K562 (cell line): Measurements from ENCODE around the gene ZNF296. TPM values are rescaled to one million over a fixed set of nuclear protein-coding genes. Genes with fewer than 3 reads are reported as not detected.

Experiments used
- ATF6 ChIP-seq: sonication (generic); formaldehyde crosslinking; IDR thresholded peaks from 2 replicates; pipeline ENCODE4 v1.4.0; 2020; ENCODE audit warnings: mild to moderate bottlenecking, missing genetic modification reagents
- CREB3 ChIP-seq: fragments of 450-650 bp; conservative IDR thresholded peaks from 2 replicates; pipeline ENCODE4 v1.6.1; 2016; ENCODE audit warnings: missing genetic modification characterization, low read depth, mild to moderate bottlenecking, missing compliant biosample characterization, moderate library complexity
- FOXK2 ChIP-seq, 2 experiments: fragments of 450-650 bp; IDR thresholded peaks in 1 of 2; conservative IDR thresholded peaks in 1 of 2; 2 replicates each; pipeline ENCODE4 v1.6.1; 2016; ENCODE audit warnings: low read depth in 2 of 2, mild to moderate bottlenecking in 1 of 2
- HES1 ChIP-seq: fragments of 450-650 bp; IDR thresholded peaks from 2 replicates; pipeline ENCODE4 v1.6.1; 2016; ENCODE audit warnings: low read depth, mild to moderate bottlenecking, moderate library complexity
- HSF4 ChIP-seq: fragments of 250-450 bp; sonication (Bioruptor Pico); IDR thresholded peaks from 2 replicates; pipeline ENCODE4 v2.1.2; 2022; ENCODE audit warnings: mild to moderate bottlenecking, moderate library complexity, borderline replicate concordance
- ILF3 ChIP-seq: fragments of 450-650 bp; IDR thresholded peaks from 2 replicates; pipeline ENCODE4 v1.6.1; 2018; ENCODE audit warnings: antibody characterized with exemption, mild to moderate bottlenecking, moderate library complexity, borderline replicate concordance
- RAD21 ChIP-seq, 2 experiments: fragments of 250-450 bp in 1 of 2; fragments of 450-650 bp in 1 of 2; sonication (Bioruptor Pico) in 1 of 2; formaldehyde crosslinking in 1 of 2; IDR thresholded peaks in 1 of 2; conservative IDR thresholded peaks in 1 of 2; 2 replicates each; pipeline versions ENCODE4 v1.4.0 to v1.8.0; 2020 to 2022; ENCODE audit warnings: mild to moderate bottlenecking in 2 of 2, moderate library complexity in 1 of 2
- RB1 ChIP-seq: fragments of 450-650 bp; IDR thresholded peaks from 2 replicates; pipeline ENCODE4 v1.6.1; 2017; ENCODE audit warnings: low read depth, mild to moderate bottlenecking
- SAFB ChIP-seq: fragments of 200-400 bp; formaldehyde crosslinking; IDR thresholded peaks from 2 replicates; pipeline ENCODE4 v1.6.1; 2017; ENCODE audit warnings: low read depth, low read length, borderline replicate concordance
- SREBF2 ChIP-seq: sonication (generic); formaldehyde crosslinking; IDR thresholded peaks from 2 replicates; pipeline ENCODE4 v1.4.0; 2020; ENCODE audit warnings: mild to moderate bottlenecking, missing genetic modification reagents
- THRAP3 ChIP-seq: fragments of 450-650 bp; IDR thresholded peaks from 2 replicates; pipeline ENCODE4 v1.6.1; 2016; ENCODE audit warnings: mild to moderate bottlenecking, inconsistent platforms, borderline replicate concordance
- ZBTB17 ChIP-seq: fragments of 450-650 bp; formaldehyde crosslinking; IDR thresholded peaks from 2 replicates; pipeline ENCODE4 v1.4.0; 2020; ENCODE audit warnings: mild to moderate bottlenecking
- ZNF407 ChIP-seq: fragments of 450-650 bp; IDR thresholded peaks from 2 replicates; pipeline ENCODE4 v1.6.1; 2016; ENCODE audit warnings: low read depth
- ZNF644 ChIP-seq: fragments of 200-800 bp; sonication (Bioruptor generic); IDR thresholded peaks from 2 replicates; pipeline ENCODE4 v1.6.1; 2016; ENCODE audit warnings: low read depth, missing genetic modification characterization, missing compliant biosample characterization
- polyA plus RNA-seq, 8 experiments: library from polyadenylated mRNA; depleted of rRNA in 4 of 8; stranded (reverse) in 5 of 8; unstranded in 3 of 8; fragments of >200 nt; fragmentation: Nextera tagmentation in 2 of 8; fragmentation: Illumina TruSeq in 1 of 8; extraction: Ambion mirVana in 2 of 8; extraction: Trizol in 1 of 8; gene quantifications; 2 replicates each; pipeline versions ENCODE4 v1.2.1 to v1.2.3, GENCODE V29; 2011 to 2014; ENCODE audit warnings: inconsistent platforms in 1 of 8, missing spikeins in 1 of 8
- total RNA-seq, 7 experiments: library from RNA; depleted of rRNA in 6 of 7; stranded (reverse); fragments of >200 nt in 6 of 7; fragmentation: Illumina TruSeq in 2 of 7; extraction: Trizol in 2 of 7; gene quantifications; 2 replicates each; pipeline versions ENCODE4 v1.2.1 to v1.2.3, GENCODE V29; 2011 to 2021; ENCODE audit warnings: low replicate concordance in 1 of 7

Gene ZNF296
- total and polyA plus RNA-seq, 9 of the 15 experiments (the other 6 are each of a cell fraction or from before 2014, with no cell fraction given): 0.03 to 8.8 (median 0.47) TPM; not detected in 1

- TF ChIP-seq ZNF407: no peak
- 0 out of 2 replicates have a peak, but pooled peaks have one; percentile 69 for TF ChIP-seq ATF6 (CRISPR knock-in tag)
- TF ChIP-seq ILF3: peak; percentile 87; the same call in 1 of the 2 replicates
- TF ChIP-seq ZBTB17 (CRISPR knock-in tag): peak; percentile 29; the same call in 1 of the 2 replicates
- TF ChIP-seq ZNF644 (tag): no peak
- no peak for TF ChIP-seq THRAP3
- TF ChIP-seq RAD21 (CRISPR knock-in tag; conservative IDR thresholded peaks at IDR 0.05 in 1 of 2, IDR thresholded peaks at IDR 0.05 in 1 of 2): 0 out of 4 replicates have a peak, but pooled peaks of 1 of the 2 experiments have one; percentile 15
- TF ChIP-seq HES1: no peak
- peak; percentile 75; the same call in 1 of the 2 replicates for TF ChIP-seq SAFB
- TF ChIP-seq SREBF2 (CRISPR knock-in tag): no peak
- peak; percentile 58; the same call in 1 of the 2 replicates for TF ChIP-seq HSF4 (CRISPR knock-in tag)
- TF ChIP-seq CREB3: no peak
- no peak for TF ChIP-seq FOXK2 (conservative IDR thresholded peaks at IDR 0.05 in 1 of 2, IDR thresholded peaks at IDR 0.05 in 1 of 2; ENCODE audit: low read depth in 2 of 2)
- TF ChIP-seq RB1: peak; percentile 98
Observed at GRCh38 chr19:45079063-45079910, 3.0 kb upstream of the ZNF296 start, which contains the start of gene GEMIN7 (continued).
